Endothelial cell of umbilical vein (primary cell): Measurements from ENCODE around the gene IGF1. TPM values are rescaled to one million over a fixed set of nuclear protein-coding genes. Genes with fewer than 3 reads are reported as not detected.

Experiments used
- BruUV-seq: library from RNA; stranded (reverse); fragments of 400-500 nt; replicated peaks from 2 replicates; lab custom pipeline; 2021; lab: Mats Ljungman, UMichigan
- CTCF ChIA-PET: fragments of 300-600, 350-600 bp; sonication (Branson Sonifier 250); formaldehyde crosslinking; loops from one replicate; lab custom pipeline; 2021; ENCODE audit warnings: antibody characterized with exemption, inconsistent platforms; lab: Charles Lee
- POLR2A ChIA-PET: fragments of 300-600, 350-600 bp; sonication (Branson Sonifier 250); formaldehyde crosslinking; loops from one replicate; lab custom pipeline; 2021; ENCODE audit warnings: antibody characterized with exemption, inconsistent platforms; lab: Charles Lee
- DNase-seq: peaks from one replicate; pipeline ENCODE4 v3.0.0-alpha.2; 2011; ENCODE audit warnings: low read depth, low spot score
- FAIRE-seq: peaks from 2 replicates; lab custom pipeline; 2011; peaks lifted over from hg19 to GRCh38; lab: Jason Lieb, UNC
- H2AFZ ChIP-seq: 2 replicates; pipeline ENCODE4 v1.6.0; 2012; ENCODE audit warnings: low read depth, low read length, control low read depth, inconsistent platforms
- H3K27ac ChIP-seq: 2 replicates; pipeline ENCODE4 v1.5.1; 2011; ENCODE audit warnings: low read depth, mild to moderate bottlenecking, control low read depth, low read length, moderate library complexity; ENCODE audit not compliant: insufficient read depth
- H3K27me3 ChIP-seq, 2 experiments: 2 replicates each; pipeline versions ENCODE4 v1.6.0 to v1.6.1; 2011; ENCODE audit warnings: low read length in 2 of 2, mixed read lengths in 1 of 2; ENCODE audit not compliant: control insufficient read depth in 2 of 2, insufficient read depth in 2 of 2
- H3K36me3 ChIP-seq, 2 experiments: 2 replicates in 1 of 2; 3 replicates in 1 of 2; pipeline ENCODE4 v1.5.1; 2011; ENCODE audit warnings: low read length in 2 of 2, mild to moderate bottlenecking in 1 of 2, moderate library complexity in 1 of 2; ENCODE audit not compliant: control insufficient read depth in 2 of 2, insufficient read depth in 2 of 2; ENCODE audit errors: extremely low read depth in 1 of 2
- H3K4me1 ChIP-seq: 3 replicates; pipeline ENCODE4 v1.5.1; 2011; ENCODE audit warnings: mild to moderate bottlenecking, low read length; ENCODE audit not compliant: control insufficient read depth, insufficient read depth; ENCODE audit errors: extremely low read depth
- H3K4me2 ChIP-seq: 2 replicates; pipeline ENCODE4 v1.6.1; 2011; ENCODE audit warnings: low read length, control low read depth, mixed read lengths; ENCODE audit not compliant: insufficient read depth
- H3K4me3 ChIP-seq, 3 experiments: fragments of 200-600 bp in 1 of 3; sonication (generic), shearing (Covaris generic) in 1 of 3; replicated peaks in 1 of 3; 2 replicates each; pipeline ENCODE4 v1.5.1; 2011 to 2016; ENCODE audit warnings: control low read depth in 3 of 3, low read length in 3 of 3, mild to moderate bottlenecking in 2 of 3, inconsistent platforms in 1 of 3, low read depth in 1 of 3, moderate library complexity in 1 of 3; ENCODE audit not compliant: insufficient read depth in 1 of 3
- H3K79me2 ChIP-seq: 2 replicates; pipeline ENCODE4 v1.6.0; 2012; ENCODE audit warnings: low read length, inconsistent platforms; ENCODE audit not compliant: control insufficient read depth, insufficient read depth
- H3K9ac ChIP-seq: replicated peaks from 2 replicates; pipeline ENCODE3; 2011; ENCODE audit warnings: low read length, control low read depth; ENCODE audit not compliant: insufficient read depth; ENCODE audit errors: extremely low read depth
- H3K9me1 ChIP-seq: replicated peaks from 3 replicates; pipeline ENCODE4 v1.6.0; 2011; ENCODE audit warnings: mild to moderate bottlenecking, low read length; ENCODE audit not compliant: control insufficient read depth, insufficient read depth; ENCODE audit errors: extremely low read depth
- H3K9me3 ChIP-seq: replicated peaks from 2 replicates; pipeline ENCODE4 v1.5.1; 2012; ENCODE audit warnings: low read length, inconsistent platforms; ENCODE audit not compliant: control insufficient read depth, insufficient read depth
- H4K20me1 ChIP-seq: replicated peaks from 2 replicates; pipeline ENCODE3; 2011; ENCODE audit warnings: mild to moderate bottlenecking, low read length; ENCODE audit not compliant: control insufficient read depth, insufficient read depth; ENCODE audit errors: extremely low read depth
- GATA2 ChIP-seq: IDR thresholded peaks from 2 replicates; pipeline ENCODE4 v1.7.0; 2011; ENCODE audit warnings: low read depth, mild to moderate bottlenecking, moderate library complexity, mixed read lengths, low read length; ENCODE audit not compliant: insufficient read length, insufficient read depth
- MYC ChIP-seq: IDR thresholded peaks from one replicate; pipeline ENCODE4 v1.6.1; 2011; ENCODE audit warnings: mild to moderate bottlenecking, low read depth, low read length
- POLR2A ChIP-seq: IDR thresholded peaks from 2 replicates; pipeline ENCODE4 v1.6.1; 2012; ENCODE audit warnings: low read depth, mild to moderate bottlenecking, control low read depth, low read length
- POLR2AphosphoS5 ChIP-seq: IDR thresholded peaks from 2 replicates; pipeline ENCODE4 v1.6.1; 2012; ENCODE audit warnings: low read depth, mild to moderate bottlenecking, control low read depth, low read length, moderate library complexity; ENCODE audit not compliant: insufficient read depth
- dilution Hi-C: fragments of 300-500 bp; cut with MboI; formaldehyde crosslinking; loops from one replicate; pipeline ENCODE4 v1.15.0; 2019; ENCODE audit warnings: low sequenced_read_pairs; ENCODE audit not compliant: extremely low pct_ligation_motif_present
- intact Hi-C: fragments of 100-400 bp; cut with micrococcal nuclease; formaldehyde crosslinking; loops from one replicate; pipeline ENCODE4 v1.10.0; 2022
- polyA plus RNA-seq, 4 experiments: library from polyadenylated mRNA; depleted of rRNA in 3 of 4; stranded (reverse) in 3 of 4; unstranded in 1 of 4; fragments of >200 nt; gene quantifications; 2 replicates each; pipeline versions ENCODE4 v1.2.1 to v1.2.3, GENCODE V29; 2011 to 2012; ENCODE audit warnings: missing spikeins in 1 of 4
- total RNA-seq: library from RNA; stranded (reverse); gene quantifications from 2 replicates; pipeline ENCODE4 v1.2.3, GENCODE V29; 2021
- TF ChIP-seq, protein P1 (sequence below): IDR thresholded peaks from 2 replicates; pipeline ENCODE4 v1.6.1; 2011; ENCODE audit not compliant: insufficient read depth, insufficient read length
- TF ChIP-seq, protein P2 (sequence below), 2 donors: IDR thresholded peaks; 1 replicate in 1 of 2; 2 replicates in 1 of 2; pipeline ENCODE4 v1.5.1; 2011; ENCODE audit warnings: low read length in 2 of 2, mild to moderate bottlenecking in 2 of 2, moderate library complexity in 2 of 2, control low read depth in 1 of 2, inconsistent platforms in 1 of 2, low read depth in 1 of 2; ENCODE audit not compliant: insufficient read depth in 1 of 2; ENCODE audit errors: extremely low read depth in 1 of 2

IGF1 gene
- total and polyA plus RNA-seq, 2 donors (not counting 3 experiments of a cell fraction or from before 2014, with no cell fraction given), result 0.10 TPM; not detected in 1

DNA sequence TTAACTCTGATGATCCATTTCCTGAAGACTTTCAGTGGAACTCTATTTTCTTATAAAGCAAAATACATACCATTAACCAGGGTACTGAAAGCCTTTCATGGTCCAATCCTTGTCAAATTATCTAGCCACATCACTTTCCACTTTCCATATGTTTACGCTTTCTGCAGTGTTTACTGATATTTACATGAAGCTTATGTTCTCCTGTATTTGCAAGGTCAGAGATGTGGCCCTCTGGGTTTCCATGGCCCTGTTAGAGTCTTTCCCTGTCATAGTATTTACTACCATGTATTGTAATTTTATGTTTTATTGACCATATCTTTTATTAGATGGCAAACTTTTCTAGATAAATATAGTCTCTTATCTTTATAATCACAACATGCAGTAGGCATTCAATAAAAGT lies 23.5 kb upstream of the IGF1 start:
- H3K36me3 ChIP-seq, result no peaks in the 10 kb centered on the region
- no TSS peak for BruUV-seq
- no peaks in the 10 kb centered on the region for H3K4me1 ChIP-seq
- no peaks in the 10 kb centered on the region for H3K79me2 ChIP-seq
- H3K9me3 ChIP-seq, result no peaks in the 10 kb centered on the region
- intact Hi-C loops, result no loop called here
- CTCF ChIA-PET, result interaction anchor here (1.2 kb wide), 1 partner anchor 19 kb away, joined by 3 read pairs; no protein-coding TSS in a partner anchor
- DNase-seq (no peak), FAIRE-seq (no peak)
- H4K20me1 ChIP-seq, result no peaks in the 10 kb centered on the region
- POLR2A ChIA-PET, result no interaction called here
- H3K4me2 ChIP-seq, result no peak overlapping the region
- no peak overlapping the region for H3K27ac ChIP-seq
- H2AFZ ChIP-seq, result no peak overlapping the region
- H3K9me1 ChIP-seq, result no peaks in the 10 kb centered on the region
- no peak overlapping the region for H3K4me3 ChIP-seq
- no peaks in the 10 kb centered on the region for H3K27me3 ChIP-seq
- dilution Hi-C loops, result no loop called here
- TF ChIP-seq GATA2, result no peak
- TF ChIP-seq, protein P1, sequence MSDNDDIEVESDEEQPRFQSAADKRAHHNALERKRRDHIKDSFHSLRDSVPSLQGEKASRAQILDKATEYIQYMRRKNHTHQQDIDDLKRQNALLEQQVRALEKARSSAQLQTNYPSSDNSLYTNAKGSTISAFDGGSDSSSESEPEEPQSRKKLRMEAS, result no peak
- TF ChIP-seq, protein P2, sequence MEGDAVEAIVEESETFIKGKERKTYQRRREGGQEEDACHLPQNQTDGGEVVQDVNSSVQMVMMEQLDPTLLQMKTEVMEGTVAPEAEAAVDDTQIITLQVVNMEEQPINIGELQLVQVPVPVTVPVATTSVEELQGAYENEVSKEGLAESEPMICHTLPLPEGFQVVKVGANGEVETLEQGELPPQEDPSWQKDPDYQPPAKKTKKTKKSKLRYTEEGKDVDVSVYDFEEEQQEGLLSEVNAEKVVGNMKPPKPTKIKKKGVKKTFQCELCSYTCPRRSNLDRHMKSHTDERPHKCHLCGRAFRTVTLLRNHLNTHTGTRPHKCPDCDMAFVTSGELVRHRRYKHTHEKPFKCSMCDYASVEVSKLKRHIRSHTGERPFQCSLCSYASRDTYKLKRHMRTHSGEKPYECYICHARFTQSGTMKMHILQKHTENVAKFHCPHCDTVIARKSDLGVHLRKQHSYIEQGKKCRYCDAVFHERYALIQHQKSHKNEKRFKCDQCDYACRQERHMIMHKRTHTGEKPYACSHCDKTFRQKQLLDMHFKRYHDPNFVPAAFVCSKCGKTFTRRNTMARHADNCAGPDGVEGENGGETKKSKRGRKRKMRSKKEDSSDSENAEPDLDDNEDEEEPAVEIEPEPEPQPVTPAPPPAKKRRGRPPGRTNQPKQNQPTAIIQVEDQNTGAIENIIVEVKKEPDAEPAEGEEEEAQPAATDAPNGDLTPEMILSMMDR (IDR thresholded peaks at IDR 0.05; ENCODE audit: extremely low read depth in 1 of 2, insufficient read depth in 1 of 2, low read depth in 1 of 2, low read length in 2 of 2), result no peak
- no peak for TF ChIP-seq POLR2A
- TF ChIP-seq MYC, result no peak
- no peak for TF ChIP-seq POLR2AphosphoS5
- no peak overlapping the region for H3K9ac ChIP-seq
